ENCODE results near the gene SESN1.
A peak's percentile ranks its signal among the peaks of the same experiment; 100 is the strongest.

Gene SESN1

GRCh38 chr6:108947114-108947854, 147.4 kb downstream of the SESN1 start:
- no peak overlapping the region for H3K4me3 ChIP-seq (ENCODE audit: low read depth, low read length)
- peak; percentile 98 for DNase-seq (ENCODE audit: low read depth)
- no peak for TF ChIP-seq CTCF (conservative IDR thresholded peaks at IDR 0.05; ENCODE audit: low read depth, low read length)

- H3K4me3 ChIP-seq (ENCODE audit: low read depth, low read length): no peak overlapping the region
- peak; percentile 53 for DNase-seq (ENCODE audit: low read depth)
- no peak for TF ChIP-seq CTCF (conservative IDR thresholded peaks at IDR 0.05; ENCODE audit: low read depth, low read length)
Observed at GRCh38 chr6:108946695-108947094, 148.0 kb downstream of the SESN1 start.

GRCh38 chr6:108945681-108946159, 148.9 kb downstream of the SESN1 start:
- TF ChIP-seq CTCF (conservative IDR thresholded peaks at IDR 0.05; ENCODE audit: low read depth, low read length): no peak
- no peak overlapping the region for H3K4me3 ChIP-seq (ENCODE audit: low read depth, low read length)
- peak; percentile 82 for DNase-seq (ENCODE audit: low read depth)

GRCh38 chr6:108944707-108945680, 149.7 kb downstream of the SESN1 start:
- H3K4me3 ChIP-seq (ENCODE audit: low read depth, low read length): no peak overlapping the region
- peak; percentile 88 for DNase-seq (ENCODE audit: low read depth)

GRCh38 chr6:108944071-108944470, 150.6 kb downstream of the SESN1 start:
- H3K4me3 ChIP-seq (ENCODE audit: low read depth, low read length): no peak overlapping the region
- no peak for TF ChIP-seq CTCF (conservative IDR thresholded peaks at IDR 0.05; ENCODE audit: low read depth, low read length)
- no peak for DNase-seq (ENCODE audit: low read depth)

More at GRCh38 chr6:108944707-108945680, 149.7 kb downstream of the SESN1 start:
- TF ChIP-seq CTCF (conservative IDR thresholded peaks at IDR 0.05; ENCODE audit: low read depth, low read length): no peak

GRCh38 chr6:108942556-108943492, 151.8 kb downstream of the SESN1 start:
- H3K4me3 ChIP-seq (ENCODE audit: low read depth, low read length): no peak overlapping the region
- TF ChIP-seq CTCF (conservative IDR thresholded peaks at IDR 0.05; ENCODE audit: low read depth, low read length): no peak
- DNase-seq (ENCODE audit: low read depth): no peak

Measured in choroid plexus epithelial cell (primary cell).